ENCODE measurements around the gene RNASE8. TPM values are rescaled to one million over a fixed set of nuclear protein-coding genes. Genes with fewer than 3 reads are reported as not detected.

Gene RNASE8
- total RNA-seq, 2 experiments from 2014 or later = not detected

- CTCF ChIA-PET = interaction anchor here (1.1 to 5.9 kb wide), 4 partner anchors 8 to 81 kb away, joined by 3 to 142 read pairs (median 23); partner anchors contain the start of gene TMEM253
- POLR2A ChIA-PET = no interaction called here
Measured at GRCh38 chr14:21095430-21096205, 38.0 kb downstream of the RNASE8 start.

- CTCF ChIA-PET = interaction anchor here (2.9 to 5.9 kb wide), 3 partner anchors 7 to 82 kb away, joined by 18 to 142 read pairs (median 28); partner anchors contain the start of gene TMEM253
- POLR2A ChIA-PET = interaction anchor here (0.6 kb wide), 1 partner anchor 249 kb away, joined by 3 read pairs; no protein-coding TSS in a partner anchor
Measured at GRCh38 chr14:21096438-21096837, 38.8 kb downstream of the RNASE8 start.

DNA sequence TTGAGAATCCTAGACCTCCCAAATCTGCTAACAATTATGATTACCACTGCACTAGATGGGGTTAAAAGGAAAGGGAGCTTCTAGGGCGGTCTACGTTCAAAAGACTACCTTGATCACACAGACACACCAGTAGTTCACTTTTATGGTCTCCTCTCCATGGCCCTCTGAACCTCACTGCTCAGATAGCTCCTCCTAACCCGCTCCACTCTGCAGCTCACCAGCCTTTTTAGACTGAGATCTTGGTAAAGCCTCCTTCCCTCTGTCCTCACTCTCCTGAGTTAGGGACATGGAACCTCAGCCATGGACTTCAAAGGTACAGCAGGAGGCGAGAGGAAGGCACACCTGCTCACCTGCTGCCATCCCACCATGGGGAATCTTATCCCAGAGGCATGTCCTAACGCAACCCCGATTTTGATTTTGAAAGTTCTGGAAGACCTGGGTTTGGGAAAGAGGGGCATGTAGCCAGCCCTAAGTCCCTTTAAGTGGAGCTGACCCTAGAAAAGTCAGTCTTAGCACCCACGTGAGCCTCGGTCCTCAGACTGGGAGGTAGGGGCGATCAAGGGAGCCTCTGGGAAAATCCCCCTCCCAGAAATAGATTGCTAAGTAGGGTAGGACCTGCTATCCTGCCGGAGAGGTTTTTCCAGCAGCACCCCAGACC lies 39.5 kb downstream of the RNASE8 start:
- CTCF ChIA-PET = interaction anchor here (1.6 to 5.9 kb wide), 4 partner anchors 7 to 83 kb away, joined by 5 to 142 read pairs (median 23); partner anchors contain the start of gene TMEM253
- POLR2A ChIA-PET = interaction anchor here (0.6 to 1.0 kb wide), 2 partner anchors 82 to 249 kb away, joined by 3 read pairs; no protein-coding TSS in a partner anchor

DNA sequence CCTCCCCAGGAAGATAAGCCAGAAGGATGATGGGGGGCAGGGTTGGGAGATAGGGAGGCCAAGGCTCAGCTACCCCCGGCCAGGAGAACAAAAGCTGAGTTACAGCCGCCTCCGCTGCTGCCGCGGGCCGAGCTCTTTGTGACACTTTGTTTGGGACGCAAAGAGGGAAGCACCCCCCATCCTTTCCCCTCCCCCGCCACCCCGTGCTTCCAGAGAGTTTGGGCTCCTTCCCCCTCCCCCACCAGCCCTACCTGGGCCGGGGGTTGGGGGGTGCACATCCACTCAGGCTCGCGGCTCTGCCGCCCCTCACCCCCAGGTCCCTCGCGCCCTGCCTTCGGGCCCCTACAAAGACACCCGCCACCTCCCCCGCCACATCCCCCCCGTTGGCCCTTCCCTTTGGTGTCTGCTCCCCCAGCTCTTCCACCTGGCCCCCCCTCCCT lies 40.0 kb downstream of the RNASE8 start:
- CTCF ChIA-PET = interaction anchor here (1.6 to 4.5 kb wide), 3 partner anchors 9 to 84 kb away, joined by 5 to 28 read pairs (median 18); no protein-coding TSS in a partner anchor
- POLR2A ChIA-PET = interaction anchor here (1.0 kb wide), 1 partner anchor 83 kb away, joined by 3 read pairs; no protein-coding TSS in a partner anchor

- ChIA-PET POLR2A (interaction anchor here (1.0 kb wide), 1 partner anchor 83 kb away, joined by 3 read pairs; no protein-coding TSS in a partner anchor), CTCF (interaction anchor here (1.6 to 4.5 kb wide), 3 partner anchors 9 to 84 kb away, joined by 5 to 28 read pairs (median 18); no protein-coding TSS in a partner anchor)
Measured at GRCh38 chr14:21098076-21098891, 40.7 kb downstream of the RNASE8 start, which contains the start of gene ZNF219. Gene ZNF219, minus strand, starts transcription at chr14:21098655. Its CDS starts 5,064 bp downstream, at chr14:21093591.

GRCh38 chr14:21098892-21099595 lies 41.4 kb downstream of the RNASE8 start:
- ChIA-PET POLR2A (no interaction called here), CTCF (interaction anchor here (1.2 to 2.0 kb wide), 2 partner anchors 28 to 84 kb away, joined by 3 to 8 read pairs; no protein-coding TSS in a partner anchor)

- ChIA-PET CTCF (interaction anchor here (1.2 to 8.1 kb wide), 4 partner anchors 6 to 85 kb away, joined by 3 to 142 read pairs (median 6); no protein-coding TSS in a partner anchor), POLR2A (no interaction called here)
Measured at GRCh38 chr14:21099596-21099985, 42.0 kb downstream of the RNASE8 start.

DNA sequence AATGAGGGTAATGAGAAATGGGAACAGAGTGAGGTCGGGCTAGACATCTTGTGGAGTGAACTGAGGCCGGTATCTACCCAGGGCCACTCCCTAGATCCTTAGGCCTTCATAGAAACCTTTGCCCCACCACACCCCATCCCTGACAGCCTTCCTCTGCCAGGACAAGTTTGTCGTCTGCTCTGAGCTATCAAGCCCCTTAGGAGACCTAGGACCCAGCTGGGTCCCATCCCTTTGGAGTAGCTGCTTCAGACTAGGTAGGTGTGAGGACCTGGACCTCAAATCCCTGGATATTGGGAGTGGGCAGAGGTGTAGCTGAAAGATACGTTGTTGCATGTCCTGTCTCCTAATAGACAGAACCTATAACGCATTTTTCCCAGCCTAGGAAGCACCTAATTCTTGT lies 43.3 kb downstream of the RNASE8 start, which contains the start of gene TMEM253:
TMEM253 (plus strand) TSS at position 136 of the 400 bp plus-strand sequence. CDS start 278 bp downstream, outside the sequence.
- ChIA-PET CTCF (interaction anchor here (1.2 to 8.1 kb wide), 5 partner anchors 7 to 86 kb away, joined by 3 to 142 read pairs (median 5); partner anchors contain the start of gene ARHGEF40), POLR2A (no interaction called here)

- ChIA-PET CTCF (interaction anchor here (0.9 to 8.1 kb wide), 7 partner anchors 8 to 131 kb away, joined by 3 to 142 read pairs (median 4); partner anchors contain the start of gene ARHGEF40), POLR2A (interaction anchor here (0.6 kb wide), 1 partner anchor 397 kb away, joined by 3 read pairs; no protein-coding TSS in a partner anchor)
Measured at GRCh38 chr14:21101802-21102413, 44.3 kb downstream of the RNASE8 start.

GRCh38 chr14:21102521-21103410 lies 45.1 kb downstream of the RNASE8 start:
- ChIA-PET CTCF (interaction anchor here (0.8 to 8.1 kb wide), 11 partner anchors 9 to 132 kb away, joined by 3 to 142 read pairs (median 10); partner anchors contain the start of genes ARHGEF40 and NDRG2), POLR2A (interaction anchor here (1.3 to 2.1 kb wide), 2 partner anchors 16 to 32 kb away, joined by 4 to 7 read pairs; partner anchors contain the start of gene ARHGEF40)

- POLR2A ChIA-PET = interaction anchor here (0.6 to 2.1 kb wide), 3 partner anchors 16 to 1403 kb away, joined by 4 to 7 read pairs (median 5); partner anchors contain the start of gene ARHGEF40
- CTCF ChIA-PET = interaction anchor here (0.8 to 8.1 kb wide), 11 partner anchors 9 to 106 kb away, joined by 3 to 142 read pairs (median 10); partner anchors contain the start of genes ARHGEF40 and NDRG2
Measured at GRCh38 chr14:21103411-21103709, 45.7 kb downstream of the RNASE8 start.

DNA sequence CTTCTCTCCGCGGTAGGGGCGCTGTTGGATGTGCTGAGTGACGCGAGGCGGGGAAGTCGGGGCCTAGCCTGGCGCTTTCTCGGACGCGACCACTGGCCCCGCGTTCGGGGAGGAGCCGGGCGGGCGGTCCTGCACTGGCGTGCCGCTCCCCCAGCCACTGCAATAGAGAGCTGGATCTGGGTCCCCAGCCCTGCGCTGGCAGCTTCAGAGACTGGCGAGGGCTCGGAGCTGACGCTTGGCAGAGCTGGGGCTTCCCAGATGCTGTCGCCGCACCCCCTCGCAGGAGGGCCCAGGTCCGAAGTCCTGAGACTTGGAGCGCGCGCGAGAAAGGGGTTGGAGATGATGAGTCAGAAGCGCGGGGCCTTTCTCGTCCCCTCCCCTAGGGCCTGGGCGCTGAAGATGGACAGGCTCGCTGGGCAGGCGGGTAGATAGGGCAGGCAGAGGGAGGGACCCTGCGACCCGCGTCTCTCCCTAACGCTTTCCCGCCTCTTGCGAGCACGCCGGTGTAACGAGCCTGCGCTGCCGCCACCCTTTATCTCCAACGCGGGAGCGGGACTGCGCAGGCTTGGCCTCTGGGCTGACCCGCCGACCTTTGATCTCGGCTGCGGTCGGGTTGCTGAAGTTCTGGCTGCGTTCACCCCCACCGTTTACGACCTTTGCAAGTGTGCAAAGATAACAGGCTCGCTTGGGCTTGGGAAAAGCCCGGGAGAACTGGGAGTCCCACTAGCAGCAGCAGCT lies 46.3 kb downstream of the RNASE8 start:
- ChIA-PET CTCF (interaction anchor here (0.5 to 8.1 kb wide), 18 partner anchors 10 to 687 kb away, joined by 3 to 142 read pairs (median 5); partner anchors contain the start of gene ARHGEF40), POLR2A (interaction anchor here (0.6 to 2.1 kb wide), 6 partner anchors 17 to 1403 kb away, joined by 3 to 9 read pairs (median 4); partner anchors contain the start of gene ARHGEF40)

DNA sequence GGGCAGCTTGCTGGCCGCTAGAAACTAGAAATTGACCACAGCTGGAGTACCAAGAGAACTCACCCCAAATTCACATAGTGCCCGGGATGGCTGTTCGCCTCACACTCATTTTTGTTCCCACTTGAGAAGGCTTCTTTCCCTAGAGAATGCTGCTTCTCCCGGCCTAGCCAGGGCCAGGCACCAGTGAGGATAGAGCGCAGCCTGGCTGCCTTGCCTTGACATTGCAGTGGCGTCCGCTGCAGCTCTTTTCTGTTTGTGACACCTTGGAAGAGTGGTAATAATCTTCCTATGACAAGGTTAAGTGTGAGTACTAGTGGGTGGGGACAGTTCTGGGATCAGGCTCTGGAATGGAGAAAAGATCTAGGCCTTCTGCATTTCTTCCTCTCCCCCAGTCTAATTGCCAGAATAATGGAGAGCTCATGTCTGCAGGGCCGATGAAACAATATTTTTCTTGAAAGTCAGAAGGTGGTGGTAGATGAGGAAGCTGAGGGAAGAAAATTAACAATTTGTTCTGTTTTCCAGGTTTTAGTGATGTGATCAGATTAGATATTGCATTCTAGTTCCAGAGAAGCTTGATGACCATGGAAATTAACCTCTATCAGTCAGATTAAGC lies 46.9 kb downstream of the RNASE8 start:
- POLR2A ChIA-PET = interaction anchor here (0.9 to 2.1 kb wide), 3 partner anchors 34 to 163 kb away, joined by 3 to 9 read pairs (median 7); partner anchors contain the start of gene ARHGEF40
- CTCF ChIA-PET = interaction anchor here (1.0 to 8.1 kb wide), 17 partner anchors 10 to 160 kb away, joined by 3 to 142 read pairs (median 5); partner anchors contain the start of gene ARHGEF40

- ChIA-PET CTCF (interaction anchor here (1.0 to 8.1 kb wide), 13 partner anchors 11 to 160 kb away, joined by 3 to 142 read pairs (median 7); partner anchors contain the start of gene ARHGEF40), POLR2A (interaction anchor here (1.0 kb wide), 1 partner anchor 162 kb away, joined by 9 read pairs; no protein-coding TSS in a partner anchor)
Measured at GRCh38 chr14:21105095-21105494, 47.5 kb downstream of the RNASE8 start.

Measured in activated CD8-positive, alpha-beta memory T cell treated with anti-CD3 and anti-CD28 coated beads for 36 hours (primary cell).